GM12878 (cell line): ENCODE results near the gene TXNRD1. TPM values are rescaled to one million over a fixed set of nuclear protein-coding genes. Genes with fewer than 3 reads are reported as not detected.

Source experiments
- ATAC-seq: fragments of 200-7000 bp; cut with Tn5 transposase; 3 replicates; pipeline ENCODE4 v1.9.1; 2020; ENCODE audit warnings: mild to moderate bottlenecking, moderate library complexity
- BruUV-seq: library from RNA; stranded (reverse); fragments of 400-500 nt; replicated peaks from 2 replicates; lab custom pipeline; 2021; lab: Mats Ljungman, UMichigan
- CTCF ChIA-PET: fragments of 300-600 bp; sonication (Branson Sonifier 250); formaldehyde crosslinking; extraction: SDS; loops from one replicate; lab custom pipeline; 2021; ENCODE audit warnings: inconsistent platforms; lab: Yijun Ruan, JAX
- POLR2A ChIA-PET: fragments of 350-600 bp; formaldehyde crosslinking; extraction: SDS; loops from one replicate; lab custom pipeline; 2021; ENCODE audit warnings: inconsistent platforms; lab: Charles Lee
- RAD21 ChIA-PET: fragments of 300-600 bp; sonication (Branson Sonifier 250); formaldehyde crosslinking; loops from one replicate; lab custom pipeline; 2023; ENCODE audit warnings: antibody characterized with exemption; ENCODE audit not compliant: unreplicated experiment; lab: Charles Lee
- SMC1A ChIA-PET: fragments of 300-600 bp; sonication (Branson Sonifier 250); formaldehyde crosslinking; loops from one replicate; lab custom pipeline; 2023; ENCODE audit not compliant: unreplicated experiment, uncharacterized antibody; lab: Charles Lee
- DNase-seq: peaks from one replicate; pipeline ENCODE4 v3.0.0-alpha.2; 2011; ENCODE audit warnings: low read depth, low spot score
- FAIRE-seq: peaks from 3 replicates; lab custom pipeline; 2011; peaks lifted over from hg19 to GRCh38; lab: Jason Lieb, UNC
- H2AFZ ChIP-seq: 2 replicates; pipeline ENCODE4 v1.6.0; 2011; ENCODE audit warnings: low read depth, low read length, control low read depth; ENCODE audit not compliant: control insufficient read depth
- H3K27ac ChIP-seq: 2 replicates; pipeline ENCODE4 v1.5.1; 2011; ENCODE audit warnings: control low read depth; ENCODE audit not compliant: control insufficient read depth, insufficient read depth
- H3K27me3 ChIP-seq, 2 experiments: replicated peaks in 1 of 2; 2 replicates each; pipeline versions ENCODE4 v1.6.0 to v1.6.1; 2011; ENCODE audit warnings: low read length in 1 of 2; ENCODE audit not compliant: control insufficient read depth in 2 of 2, insufficient read depth in 2 of 2
- H3K36me3 ChIP-seq, 2 experiments: 2 replicates each; pipeline ENCODE4 v1.5.1; 2011; ENCODE audit warnings: low read length in 1 of 2; ENCODE audit not compliant: control insufficient read depth in 2 of 2, insufficient read depth in 2 of 2
- H3K4me1 ChIP-seq: 2 replicates; pipeline ENCODE4 v1.6.1; 2011; ENCODE audit warnings: mild to moderate bottlenecking, low read length, moderate library complexity, mixed read lengths; ENCODE audit not compliant: control insufficient read depth, insufficient read depth
- H3K4me2 ChIP-seq: 2 replicates; pipeline ENCODE4 v1.6.0; 2011; ENCODE audit warnings: control low read depth; ENCODE audit not compliant: control insufficient read depth, insufficient read depth
- H3K4me3 ChIP-seq: fragments of 200-600 bp; sonication (generic); 2 replicates; pipeline ENCODE4 v1.5.1; 2016
- H3K79me2 ChIP-seq: 2 replicates; pipeline ENCODE4 v1.6.0; 2011; ENCODE audit warnings: low read length; ENCODE audit not compliant: control insufficient read depth, insufficient read depth
- H3K9ac ChIP-seq: 2 replicates; pipeline ENCODE4 v1.8.0; 2011; ENCODE audit warnings: low read length, control low read depth, mixed read lengths; ENCODE audit not compliant: control insufficient read depth, insufficient read depth
- H3K9me3 ChIP-seq: replicated peaks from 3 replicates; pipeline ENCODE4 v1.5.1; 2011; ENCODE audit warnings: mild to moderate bottlenecking, low read length; ENCODE audit not compliant: control insufficient read depth, insufficient read depth
- H4K20me1 ChIP-seq: 2 replicates; pipeline ENCODE4 v1.6.0; 2011; ENCODE audit not compliant: control insufficient read depth, insufficient read depth
- CBX3 ChIP-seq: fragments of 200-600 bp; sonication (generic); IDR thresholded peaks from 2 replicates; pipeline ENCODE4 v1.6.1; 2016; ENCODE audit warnings: low read depth, borderline replicate concordance
- ESRRA ChIP-seq: IDR thresholded peaks from 2 replicates; pipeline ENCODE4 v1.6.1; 2012; ENCODE audit warnings: mild to moderate bottlenecking, low read length, improper control_type of control experiment
- JUND ChIP-seq: IDR thresholded peaks from 2 replicates; pipeline ENCODE4 v1.6.1; 2012; ENCODE audit warnings: low read depth, mild to moderate bottlenecking, low read length, improper control_type of control experiment, moderate library complexity
- KLF5 ChIP-seq: fragments of 450-650 bp; IDR thresholded peaks from 2 replicates; pipeline ENCODE4 v1.6.1; 2014; ENCODE audit warnings: mild to moderate bottlenecking; ENCODE audit not compliant: partially characterized antibody
- PKNOX1 ChIP-seq: fragments of 450-650 bp; IDR thresholded peaks from 2 replicates; pipeline ENCODE4 v1.6.1; 2016; ENCODE audit warnings: mild to moderate bottlenecking
- POLR2AphosphoS2 ChIP-seq: IDR thresholded peaks from 2 replicates; pipeline ENCODE4 v1.6.1; 2011; ENCODE audit warnings: low read depth, mild to moderate bottlenecking, low read length, improper control_type of control experiment, moderate library complexity
- RBBP5 ChIP-seq: fragments of 200-600 bp; sonication (generic); conservative IDR thresholded peaks from 2 replicates; pipeline ENCODE4 v1.6.1; 2016
- SIX5 ChIP-seq: IDR thresholded peaks from 2 replicates; pipeline ENCODE4 v1.6.1; 2011; ENCODE audit warnings: mild to moderate bottlenecking, low read depth, low read length, moderate library complexity; ENCODE audit not compliant: severe bottlenecking
- STAT3 ChIP-seq: IDR thresholded peaks from 2 replicates; pipeline ENCODE4 v1.6.1; 2011; ENCODE audit warnings: low read depth, low read length, improper control_type of control experiment
- ZBTB33 ChIP-seq: fragments of 450-650 bp; IDR thresholded peaks from 2 replicates; pipeline ENCODE4 v1.6.1; 2017; ENCODE audit warnings: mild to moderate bottlenecking
- ZBTB40 ChIP-seq: fragments of 450-650 bp; IDR thresholded peaks from 2 replicates; pipeline ENCODE4 v1.6.1; 2016; ENCODE audit warnings: mild to moderate bottlenecking, moderate library complexity, borderline replicate concordance
- WGBS: methylation state at CpG from one replicate; pipeline ENCODE4 v1.1.6; 2016; ENCODE audit warnings: low lambda C conversion rate; ENCODE audit not compliant: insufficient replicate concordance, insufficient coverage; ENCODE audit errors: missing lambda C conversion rate; 5-methylcytosine and 5-hydroxymethylcytosine counted together
- in situ Hi-C: fragments of 300-500 bp; cut with MboI; formaldehyde crosslinking; loops from 9 replicates; pipeline ENCODE4 v1.14.3; 2018; ENCODE audit warnings: mixed read lengths
- intact Hi-C: fragments of 100-400 bp; cut with micrococcal nuclease; formaldehyde crosslinking; loops from one replicate; pipeline ENCODE4 v1.14.2; 2022; ENCODE audit not compliant: unreplicated experiment
- polyA plus RNA-seq, 11 experiments: library from polyadenylated mRNA; depleted of rRNA in 4 of 11; unstranded in 6 of 11; stranded (reverse) in 5 of 11; fragments of >200 nt; fragmentation: Nextera tagmentation in 4 of 11; fragmentation: Illumina TruSeq in 1 of 11; extraction: Ambion mirVana in 4 of 11; extraction: Trizol in 1 of 11; gene quantifications; 1 replicate in 1 of 11; 2 replicates in 10 of 11; pipeline versions ENCODE4 v1.2.1 to v1.2.3, GENCODE V29; 2011 to 2016; ENCODE audit warnings: inconsistent platforms in 2 of 11, missing spikeins in 2 of 11, low read depth in 1 of 11
- total RNA-seq, 4 experiments: library from RNA; depleted of rRNA in 3 of 4; stranded (reverse); fragments of >200 nt in 3 of 4; fragmentation: Illumina TruSeq in 1 of 4; extraction: Trizol in 1 of 4; gene quantifications; 2 replicates each; pipeline versions ENCODE4 v1.2.1 to v1.2.3, GENCODE V29; 2013 to 2021
- TF ChIP-seq, protein P1 (sequence below): IDR thresholded peaks from 2 replicates; pipeline ENCODE4 v1.6.1; 2012; ENCODE audit warnings: low read depth, low read length, improper control_type of control experiment

The TXNRD1 gene
- total and polyA plus RNA-seq, 10 of the 15 experiments (the other 5 are each of a cell fraction or from before 2014, with no cell fraction given), result 52.6 to 84.6 (median 67.8) TPM

GRCh38 chr12:104375775-104376174 is 160.2 kb downstream of the TXNRD1 start (continued):
- TF ChIP-seq, protein P1, sequence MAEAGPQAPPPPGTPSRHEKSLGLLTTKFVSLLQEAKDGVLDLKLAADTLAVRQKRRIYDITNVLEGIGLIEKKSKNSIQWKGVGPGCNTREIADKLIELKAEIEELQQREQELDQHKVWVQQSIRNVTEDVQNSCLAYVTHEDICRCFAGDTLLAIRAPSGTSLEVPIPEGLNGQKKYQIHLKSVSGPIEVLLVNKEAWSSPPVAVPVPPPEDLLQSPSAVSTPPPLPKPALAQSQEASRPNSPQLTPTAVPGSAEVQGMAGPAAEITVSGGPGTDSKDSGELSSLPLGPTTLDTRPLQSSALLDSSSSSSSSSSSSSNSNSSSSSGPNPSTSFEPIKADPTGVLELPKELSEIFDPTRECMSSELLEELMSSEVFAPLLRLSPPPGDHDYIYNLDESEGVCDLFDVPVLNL, result no peak
- TF ChIP-seq, all 136 proteins: peak for 0

GRCh38 chr12:104376650-104377513 is 161.3 kb downstream of the TXNRD1 start:
- no peaks in the 10 kb centered on the region for H3K27me3 ChIP-seq
- no peaks in the 10 kb centered on the region for H3K36me3 ChIP-seq
- CTCF ChIA-PET, result interaction anchor here (6.8 kb wide), 1 partner anchor 676 kb away, joined by 142 read pairs; no protein-coding TSS in a partner anchor
- no peak overlapping the region for H3K9ac ChIP-seq
- no peak overlapping the region for H3K4me3 ChIP-seq
- no peak for FAIRE-seq
- RAD21 ChIA-PET, result interaction anchor here (1.5 kb wide), 1 partner anchor 315 kb away, joined by 3 read pairs; no protein-coding TSS in a partner anchor
- no peaks in the 10 kb centered on the region for H4K20me1 ChIP-seq
- SMC1A ChIA-PET, result no interaction called here
- no peaks in the 10 kb centered on the region for H3K79me2 ChIP-seq
- no peak for ATAC-seq
- no TSS peak for BruUV-seq
- no peaks in the 10 kb centered on the region for H3K4me1 ChIP-seq
- no peaks in the 10 kb centered on the region for H3K9me3 ChIP-seq
- no peak overlapping the region for H3K4me2 ChIP-seq
- no peak overlapping the region for H3K27ac ChIP-seq
- DNase-seq, result no peak
- POLR2A ChIA-PET, result no interaction called here
- in situ Hi-C loops, result no loop called here
- H2AFZ ChIP-seq, result no peak overlapping the region
- intact Hi-C loops, result no loop called here
- TF ChIP-seq KLF5 (no peak), JUND (no peak), SIX5 (no peak), PKNOX1 (no peak), ESRRA (no peak), RBBP5 (no peak), STAT3 (no peak), ZBTB33 (no peak), CBX3 (no peak), ZBTB40 (no peak), POLR2AphosphoS2 (no peak)
- WGBS, result 65% methylated on average over 18 of the region's 18 CpGs
